GM04504 (cell line): Measurements from ENCODE around the gene ABCD3.
"Not testable (repeated sequence)": the region's sequence is repeated elsewhere in the genome, so short reads cannot be mapped to it uniquely, and the experiment has no call there.

Source experiments
- DNase-seq: peaks from one replicate; pipeline ENCODE4 v3.0.0-alpha.2; 2012; ENCODE audit warnings: low read depth

ABCD3 gene

GRCh38 chr1:94417978-94418663, at the start of gene ABCD3:
Gene ABCD3 (plus strand): TSS chr1:94418389. CDS start chr1:94418479, 90 bp downstream.
- DNase-seq, result peak; percentile 96

- not testable (repeated sequence) for DNase-seq
These were observed 45.4 kb upstream of the ABCD3 start for GRCh38 chr1:94372771-94373170.

GRCh38 chr1:94373311-94373710, 44.9 kb upstream of the ABCD3 start:
- DNase-seq, result not testable (repeated sequence)

GRCh38 chr1:94375666-94376065, 42.5 kb upstream of the ABCD3 start:
- DNase-seq, result not testable (repeated sequence)

- DNase-seq, result not testable (repeated sequence)
These were observed 39.7 kb upstream of the ABCD3 start for GRCh38 chr1:94378493-94378892.

GRCh38 chr1:94379615-94380014, 38.6 kb upstream of the ABCD3 start:
- no peak for DNase-seq

GRCh38 chr1:94382201-94382600, 36.0 kb upstream of the ABCD3 start:
- DNase-seq, result no peak

- no peak for DNase-seq
These were observed 34.2 kb upstream of the ABCD3 start for GRCh38 chr1:94383966-94384408.

GRCh38 chr1:94384485-94385265, 33.5 kb upstream of the ABCD3 start:
- no peak for DNase-seq

GRCh38 chr1:94385308-94385929, 32.8 kb upstream of the ABCD3 start:
- DNase-seq, result no peak

- no peak for DNase-seq
These were observed 28.9 kb upstream of the ABCD3 start for GRCh38 chr1:94389298-94389697.

GRCh38 chr1:94394247-94394646, 23.9 kb upstream of the ABCD3 start:
- DNase-seq, result no peak

- DNase-seq, result no peak
These were observed 23.0 kb upstream of the ABCD3 start for GRCh38 chr1:94395231-94395630.

GRCh38 chr1:94395748-94396309, 22.4 kb upstream of the ABCD3 start:
- DNase-seq, result no peak

GRCh38 chr1:94396356-94397010, 21.7 kb upstream of the ABCD3 start:
- no peak for DNase-seq

GRCh38 chr1:94398356-94398755, 19.8 kb upstream of the ABCD3 start:
- no peak for DNase-seq

GRCh38 chr1:94399453-94399852, 18.7 kb upstream of the ABCD3 start:
- no peak for DNase-seq

GRCh38 chr1:94401206-94401605, 17.0 kb upstream of the ABCD3 start:
- DNase-seq, result no peak

- DNase-seq, result no peak
These were observed 11.7 kb upstream of the ABCD3 start for GRCh38 chr1:94406446-94406845.

GRCh38 chr1:94408104-94408830, 9.9 kb upstream of the ABCD3 start:
- DNase-seq, result no peak

GRCh38 chr1:94411237-94411636, 7.0 kb upstream of the ABCD3 start:
- DNase-seq, result no peak
